Measurements from ENCODE around the gene TTLL9. TPM values are rescaled to one million over a fixed set of nuclear protein-coding genes. Genes with fewer than 3 reads are reported as not detected.
A peak's percentile ranks its signal among the peaks of the same experiment; 100 is the strongest.

The TTLL9 gene
- total RNA-seq, 1 experiment from 2014 or later: 2.1 TPM

DNA sequence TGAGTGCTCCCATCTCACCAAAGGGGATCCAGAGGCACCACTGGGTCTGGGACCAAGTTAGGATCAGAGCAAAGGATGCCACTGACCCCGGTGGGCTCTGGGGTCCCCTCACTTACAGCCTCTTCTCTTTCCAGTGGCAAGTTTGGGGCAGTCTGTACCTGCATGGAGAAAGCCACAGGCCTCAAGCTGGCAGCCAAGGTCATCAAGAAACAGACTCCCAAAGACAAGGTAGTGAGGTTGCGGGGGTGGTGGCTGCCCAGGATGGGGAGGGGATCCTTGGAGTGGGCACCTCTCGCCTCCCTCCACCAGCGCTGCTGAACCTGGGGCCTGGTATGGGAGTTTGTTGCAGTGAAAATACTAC is 46.3 kb upstream of the TTLL9 start:
- Histone ChIP-seq H3K9me3 (ENCODE audit: control insufficient read depth, insufficient read depth, low read depth, low read length) (no peaks in the 10 kb centered on the region), H3K4me1 (ENCODE audit: control insufficient read depth, insufficient read depth, low read length) (peaks cover 12% of the 10 kb centered on the region), H3K27ac (ENCODE audit: low read length) (peak overlapping the region; percentile 36; the same call in 1 of the 2 replicates), H3K27me3 (ENCODE audit: control insufficient read depth, insufficient read depth, low read length) (no peaks in the 10 kb centered on the region), H3K36me3 (ENCODE audit: control insufficient read depth, insufficient read depth, low read length) (no peaks in the 10 kb centered on the region), H3K4me3 (ENCODE audit: low read depth in 2 of 2, low read length in 2 of 2) (no peak overlapping the region)
- in situ Hi-C loops (cut with HindIII; ENCODE audit: low pct_unique_long_range_greater_than_20kb, low sequenced_read_pairs) (no loop called here), intact Hi-C loops (cut with micrococcal nuclease; ENCODE audit: unreplicated experiment) (loop anchor here (5.0 kb wide), 1 partner anchor 268 kb away; no protein-coding TSS in a partner anchor)
- ChIA-PET CTCF (interaction anchor here (0.5 to 2.1 kb wide), 4 partner anchors 23 to 207 kb away, joined by 3 to 13 read pairs (median 7); no protein-coding TSS in a partner anchor), POLR2A (no interaction called here)
- BruUV-seq (replicated peaks): no TSS peak
- TF ChIP-seq, protein P1, sequence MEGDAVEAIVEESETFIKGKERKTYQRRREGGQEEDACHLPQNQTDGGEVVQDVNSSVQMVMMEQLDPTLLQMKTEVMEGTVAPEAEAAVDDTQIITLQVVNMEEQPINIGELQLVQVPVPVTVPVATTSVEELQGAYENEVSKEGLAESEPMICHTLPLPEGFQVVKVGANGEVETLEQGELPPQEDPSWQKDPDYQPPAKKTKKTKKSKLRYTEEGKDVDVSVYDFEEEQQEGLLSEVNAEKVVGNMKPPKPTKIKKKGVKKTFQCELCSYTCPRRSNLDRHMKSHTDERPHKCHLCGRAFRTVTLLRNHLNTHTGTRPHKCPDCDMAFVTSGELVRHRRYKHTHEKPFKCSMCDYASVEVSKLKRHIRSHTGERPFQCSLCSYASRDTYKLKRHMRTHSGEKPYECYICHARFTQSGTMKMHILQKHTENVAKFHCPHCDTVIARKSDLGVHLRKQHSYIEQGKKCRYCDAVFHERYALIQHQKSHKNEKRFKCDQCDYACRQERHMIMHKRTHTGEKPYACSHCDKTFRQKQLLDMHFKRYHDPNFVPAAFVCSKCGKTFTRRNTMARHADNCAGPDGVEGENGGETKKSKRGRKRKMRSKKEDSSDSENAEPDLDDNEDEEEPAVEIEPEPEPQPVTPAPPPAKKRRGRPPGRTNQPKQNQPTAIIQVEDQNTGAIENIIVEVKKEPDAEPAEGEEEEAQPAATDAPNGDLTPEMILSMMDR (IDR thresholded peaks at IDR 0.05): no peak
- TF ChIP-seq TCF7L2 (IDR thresholded peaks at IDR 0.05; ENCODE audit: low read depth, low read length): no peak
- DNase-seq (ENCODE audit: low read depth, low spot score) (no peak), ATAC-seq (no peak)

DNA sequence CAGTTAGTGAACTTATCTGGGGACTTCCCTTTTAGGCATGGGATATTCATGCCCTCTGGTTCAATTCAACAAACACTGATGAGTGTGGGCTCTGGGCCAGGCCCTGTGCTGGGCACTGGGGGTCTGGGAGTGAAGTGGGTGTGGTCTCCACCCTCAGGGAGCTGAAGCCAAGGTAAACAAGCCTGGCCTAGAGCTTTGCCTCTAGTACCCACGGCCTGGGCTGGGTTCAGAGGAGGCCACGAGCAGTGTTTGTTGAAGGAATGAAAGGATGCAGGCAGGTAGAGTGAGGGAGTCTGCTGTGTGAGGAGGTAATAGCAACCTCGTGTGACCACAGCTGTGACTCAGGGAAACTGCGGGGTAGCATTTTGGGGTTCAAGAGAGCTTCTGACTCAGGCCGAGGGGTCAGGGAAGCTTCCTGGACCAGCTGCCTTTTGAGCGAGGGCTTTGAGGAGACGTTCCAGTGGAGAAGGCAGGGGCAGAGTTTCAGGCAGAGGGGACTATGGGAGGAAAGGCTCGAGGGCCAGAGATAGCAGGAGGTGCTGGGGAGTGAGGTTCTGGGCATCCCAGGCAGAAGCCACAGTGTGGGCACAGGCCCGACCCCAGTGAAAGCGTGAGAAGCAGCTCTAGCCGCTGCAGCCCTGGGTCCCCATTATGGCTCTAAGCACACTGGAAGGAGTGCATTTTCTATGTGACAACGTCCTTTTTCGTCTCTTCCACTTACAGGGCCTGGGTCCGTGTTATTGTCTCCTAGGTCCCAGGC is 45.7 kb upstream of the TTLL9 start:
- TF ChIP-seq, protein P1 (IDR thresholded peaks at IDR 0.05): no peak
- no peak for TF ChIP-seq POLR2AphosphoS5 (IDR thresholded peaks at IDR 0.05; ENCODE audit: low read depth, low read length)
- no peak for TF ChIP-seq TCF7L2 (IDR thresholded peaks at IDR 0.05; ENCODE audit: low read depth, low read length)
- TF ChIP-seq REST (IDR thresholded peaks at IDR 0.05; ENCODE audit: insufficient read depth in 1 of 2, low read depth in 2 of 2, low read length in 1 of 2): no peak
- TF ChIP-seq SIN3A (IDR thresholded peaks at IDR 0.05; ENCODE audit: borderline replicate concordance, insufficient read depth, low read depth, low read length): no peak
- ATAC-seq (no peak), DNase-seq (ENCODE audit: low read depth, low spot score) (no peak)
- Histone ChIP-seq H3K27me3 (ENCODE audit: control insufficient read depth, insufficient read depth, low read length) (no peaks in the 10 kb centered on the region), H3K36me3 (ENCODE audit: control insufficient read depth, insufficient read depth, low read length) (no peaks in the 10 kb centered on the region), H3K27ac (ENCODE audit: low read length) (peak overlapping the region; percentile 36; the same call in 1 of the 2 replicates), H3K4me3 (ENCODE audit: low read depth in 2 of 2, low read length in 2 of 2) (no peak overlapping the region), H3K4me1 (ENCODE audit: control insufficient read depth, insufficient read depth, low read length) (peaks cover 12% of the 10 kb centered on the region), H3K9me3 (ENCODE audit: control insufficient read depth, insufficient read depth, low read depth, low read length) (no peaks in the 10 kb centered on the region)
- no TSS peak for BruUV-seq (replicated peaks)
- intact Hi-C loops (cut with micrococcal nuclease; ENCODE audit: unreplicated experiment): loop anchor here (5.0 kb wide), 1 partner anchor 268 kb away; no protein-coding TSS in a partner anchor
- in situ Hi-C loops (cut with HindIII; ENCODE audit: low pct_unique_long_range_greater_than_20kb, low sequenced_read_pairs): no loop called here
- POLR2A ChIA-PET: no interaction called here
- CTCF ChIA-PET: interaction anchor here (0.5 to 2.1 kb wide), 3 partner anchors 28 to 207 kb away, joined by 3 to 11 read pairs (median 3); no protein-coding TSS in a partner anchor

Data from Panc1 (cell line).